GM10847 (cell line): ENCODE results near the gene C2orf66.

ENCODE experiments used
- POLR2A ChIP-seq: IDR thresholded peaks from 2 replicates; pipeline ENCODE4 v1.6.1; 2011; ENCODE audit not compliant: insufficient read length; ENCODE audit errors: extremely low read depth

Gene C2orf66

DNA sequence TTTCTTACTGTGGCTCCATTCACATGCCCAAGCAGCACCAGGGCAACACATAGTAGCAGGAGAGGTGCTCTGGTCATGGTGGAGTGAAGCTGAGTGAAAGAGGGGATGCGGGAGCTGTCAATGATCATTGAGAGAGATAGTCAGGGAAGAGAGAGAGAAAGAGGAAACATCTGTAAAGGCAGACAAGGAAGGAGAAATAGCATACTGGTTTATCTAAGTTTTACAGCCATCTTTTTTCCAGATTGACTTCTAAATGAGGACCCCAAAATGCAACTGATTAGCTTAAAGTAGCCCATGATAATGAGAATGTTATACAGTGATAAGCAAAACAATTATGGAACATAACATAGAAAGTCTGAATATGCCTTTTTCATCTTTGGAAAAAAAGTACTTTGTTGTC lies at the start of gene C2orf66:
TSS of gene C2orf66 (minus strand) at position 96 of the 400 bp plus-strand sequence. CDS start at position 77, 19 bp downstream.
- TF ChIP-seq POLR2A = no peak

DNA sequence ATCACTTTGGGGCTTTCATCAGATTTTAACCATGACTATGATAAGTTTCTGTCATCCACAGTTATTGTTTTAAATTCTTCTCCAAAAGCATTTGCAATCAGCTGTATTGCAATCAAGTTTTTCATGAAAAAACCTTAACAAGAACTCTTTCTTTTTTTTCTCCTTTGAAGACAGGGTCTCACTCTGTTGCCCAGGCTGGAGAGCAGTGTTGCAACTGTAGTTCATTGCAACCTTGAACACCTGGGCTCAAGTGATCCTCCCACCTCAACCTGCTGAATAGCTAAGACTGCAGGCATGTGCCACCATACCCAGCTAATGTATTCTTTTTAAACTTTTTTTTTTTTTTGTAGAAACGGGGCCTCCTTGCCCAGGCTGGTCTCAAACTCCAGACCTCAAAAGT lies 45.5 kb upstream of the C2orf66 start:
- no peak for TF ChIP-seq POLR2A

DNA sequence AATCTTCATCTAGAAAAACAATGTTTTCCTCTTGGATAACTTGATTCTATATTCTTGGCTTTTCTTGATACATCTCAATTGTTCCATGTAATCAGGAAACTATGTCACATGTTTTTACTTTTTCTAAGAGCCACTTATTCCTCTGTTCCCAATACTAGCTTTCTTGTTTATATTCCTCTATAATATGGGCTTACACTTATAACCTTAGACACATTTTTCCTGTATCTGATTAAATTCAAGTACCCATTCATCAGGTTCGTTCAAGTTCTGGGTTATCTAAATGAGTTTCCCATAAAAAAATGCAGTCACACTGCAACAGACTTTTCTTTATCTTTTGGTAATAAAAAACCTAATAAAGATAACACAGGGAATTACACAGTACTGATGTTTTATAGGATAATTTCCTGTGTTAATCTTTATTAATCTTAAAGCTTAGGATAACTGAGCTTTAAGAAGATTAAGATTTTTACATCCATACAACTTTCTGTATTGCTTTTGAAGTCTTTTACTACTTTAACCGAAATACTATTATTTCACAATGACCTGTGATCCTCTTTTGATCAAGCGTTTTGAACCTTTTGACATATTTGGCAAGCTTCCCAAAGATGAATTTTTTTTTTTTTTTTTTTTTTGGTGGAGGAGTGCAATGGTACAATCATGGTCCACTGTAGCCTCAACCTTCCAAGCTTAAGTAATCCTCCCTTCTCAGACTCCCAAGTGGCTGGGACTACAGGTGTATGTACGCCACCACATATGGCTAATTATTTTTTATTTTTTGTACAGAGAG lies 44.3 kb upstream of the C2orf66 start:
- no peak for TF ChIP-seq POLR2A

DNA sequence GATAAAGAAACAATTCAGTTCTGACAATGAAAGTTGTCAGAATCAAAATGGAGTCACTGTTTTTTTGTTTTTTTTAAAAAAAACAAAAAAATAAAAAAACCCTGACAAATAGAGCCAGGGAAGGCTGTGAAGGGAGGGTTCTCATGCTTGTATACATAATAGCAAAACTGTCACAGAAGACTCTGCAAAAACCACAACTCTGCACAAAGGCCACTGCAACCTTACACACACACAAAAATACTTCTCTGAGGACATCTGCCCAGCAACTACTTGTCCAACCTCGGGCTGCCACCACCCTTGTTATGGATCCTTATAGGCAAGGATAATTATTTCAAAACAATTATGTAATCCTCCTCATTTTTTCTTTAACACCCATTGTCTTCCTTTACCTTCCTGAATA lies 41.9 kb upstream of the C2orf66 start:
- TF ChIP-seq POLR2A = no peak

DNA sequence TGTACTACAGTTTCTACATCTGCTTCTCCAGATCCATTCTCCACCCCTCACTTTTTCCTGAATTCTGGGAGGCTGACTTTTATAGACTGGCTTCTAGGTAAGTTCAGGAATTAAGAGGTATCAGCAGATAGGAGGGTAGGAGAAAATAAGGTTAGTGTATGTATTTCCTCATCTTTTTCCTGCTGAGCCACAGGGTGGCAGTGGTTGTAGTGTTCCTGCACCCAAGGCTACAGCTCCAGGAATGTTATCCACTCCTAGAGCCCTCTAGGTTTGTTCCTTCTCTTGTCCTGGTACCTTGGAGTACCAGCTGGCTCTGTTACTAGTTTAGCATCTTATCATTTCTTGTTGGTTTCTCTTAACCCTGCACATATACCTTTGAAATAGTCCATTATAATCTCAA lies 40.7 kb upstream of the C2orf66 start:
- no peak for TF ChIP-seq POLR2A

GRCh38 chr2:196846295-196846694 lies 37.1 kb upstream of the C2orf66 start:
- no peak for TF ChIP-seq POLR2A

DNA sequence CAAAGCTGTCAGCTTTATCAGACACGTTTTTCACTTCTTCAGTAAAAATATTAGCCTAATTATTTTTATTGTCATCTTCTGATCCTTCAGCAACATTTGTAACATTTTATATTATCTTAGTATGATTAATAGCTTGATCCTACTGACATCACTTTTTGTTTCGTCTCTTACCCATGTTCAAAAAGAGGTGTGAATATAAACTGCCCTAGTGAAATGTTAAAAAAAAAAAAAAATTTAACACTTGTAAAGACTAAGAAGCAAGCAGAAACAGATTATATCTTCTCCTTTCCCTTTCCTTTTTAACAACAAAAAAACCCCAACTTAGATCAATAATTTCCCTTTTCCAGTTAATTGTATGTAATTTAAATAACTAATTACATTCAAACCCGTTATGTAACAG lies 36.2 kb upstream of the C2orf66 start:
- no peak for TF ChIP-seq POLR2A

DNA sequence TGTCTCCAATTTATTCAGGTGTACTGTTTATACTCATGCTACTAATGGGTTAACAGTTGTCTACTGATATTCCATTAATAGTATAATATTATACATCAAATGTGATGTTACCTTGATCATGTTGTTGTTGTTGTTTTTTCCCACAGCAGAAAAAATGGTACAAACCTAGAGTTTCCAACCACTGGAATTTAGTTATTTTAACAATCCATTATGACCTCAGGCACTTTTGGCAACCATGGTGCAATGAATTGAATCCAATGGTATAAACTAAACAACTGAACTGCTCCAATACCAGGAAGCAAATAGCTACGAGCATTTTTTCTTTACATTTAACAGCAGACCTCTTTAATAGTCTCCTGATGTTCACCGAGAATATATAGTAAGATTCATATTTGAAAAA lies 31.0 kb upstream of the C2orf66 start:
- no peak for TF ChIP-seq POLR2A

DNA sequence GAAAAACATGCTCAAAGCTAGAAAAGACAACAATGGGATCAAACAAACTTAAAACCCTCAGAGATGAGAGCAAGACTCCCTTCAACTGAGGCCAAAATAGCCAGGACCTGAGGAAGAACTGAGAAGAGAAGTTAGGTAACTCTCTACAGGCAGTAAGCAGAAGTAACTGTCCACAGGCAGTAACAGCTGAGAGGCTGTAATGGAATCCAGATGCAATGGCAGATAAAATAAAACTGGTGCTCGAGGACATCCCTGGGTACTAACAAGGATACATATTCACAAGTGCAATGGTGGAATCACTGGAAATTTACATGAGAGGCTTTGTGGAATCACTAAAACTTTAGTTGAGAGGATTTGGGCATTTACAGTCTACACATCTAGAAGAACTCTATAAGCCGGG lies 30.4 kb upstream of the C2orf66 start:
- TF ChIP-seq POLR2A = no peak

DNA sequence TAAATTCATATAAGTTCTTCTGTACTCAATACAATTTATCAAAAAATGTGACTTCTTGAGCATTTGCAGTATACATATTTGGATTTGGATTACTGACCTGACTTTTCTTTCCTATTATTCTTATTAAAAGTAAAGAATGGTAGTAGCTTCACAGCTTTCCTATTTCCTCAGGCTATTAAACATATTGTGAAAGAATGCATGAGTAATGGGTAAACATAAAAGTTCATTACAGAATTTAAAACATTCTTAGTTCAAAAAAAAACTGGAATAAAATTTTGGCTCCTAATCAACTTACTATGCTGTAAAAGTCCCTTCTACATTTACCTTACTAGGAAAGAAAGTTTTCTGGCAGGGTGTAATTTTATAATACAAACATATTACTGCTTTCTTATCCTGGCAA lies 27.3 kb upstream of the C2orf66 start:
- no peak for TF ChIP-seq POLR2A

- no peak for TF ChIP-seq POLR2A
Measured at GRCh38 chr2:196830701-196831100, 21.5 kb upstream of the C2orf66 start.

GRCh38 chr2:196827356-196827755 lies 18.2 kb upstream of the C2orf66 start:
- no peak for TF ChIP-seq POLR2A

DNA sequence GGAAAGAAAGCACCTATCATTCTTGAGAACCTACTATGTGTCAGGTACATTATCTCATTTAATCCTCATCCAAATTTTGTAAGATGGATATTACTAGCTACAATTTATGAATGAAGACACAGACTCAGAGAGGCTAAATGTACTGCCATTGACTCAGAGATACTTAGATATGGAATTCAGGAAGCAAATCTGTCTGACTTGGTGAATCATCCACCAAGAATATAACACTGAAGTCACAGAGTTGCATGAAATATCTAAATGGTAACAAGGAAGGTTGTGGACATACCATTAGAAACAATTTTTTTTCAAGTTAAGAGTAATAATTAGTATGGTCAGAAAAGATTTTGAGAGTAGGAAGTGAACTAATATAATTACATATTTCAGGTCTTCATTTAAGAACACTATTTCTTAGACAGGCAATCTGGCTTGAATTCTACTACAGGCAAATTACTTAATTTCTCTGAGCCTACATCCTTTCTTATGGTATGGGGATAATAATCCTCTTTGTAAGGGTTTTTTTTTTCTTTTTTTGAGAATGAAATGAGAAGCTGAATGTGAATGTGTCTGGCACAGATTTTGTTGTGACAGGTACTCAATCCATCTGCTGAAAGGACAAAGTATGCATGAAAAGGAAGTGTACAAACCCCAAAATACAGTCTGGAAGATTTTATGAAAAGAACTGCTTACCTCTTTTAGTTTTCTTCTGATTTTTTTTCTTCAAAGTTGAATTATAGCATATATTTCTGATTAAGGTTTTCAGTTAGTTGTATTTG lies 14.8 kb upstream of the C2orf66 start:
- no peak for TF ChIP-seq POLR2A

DNA sequence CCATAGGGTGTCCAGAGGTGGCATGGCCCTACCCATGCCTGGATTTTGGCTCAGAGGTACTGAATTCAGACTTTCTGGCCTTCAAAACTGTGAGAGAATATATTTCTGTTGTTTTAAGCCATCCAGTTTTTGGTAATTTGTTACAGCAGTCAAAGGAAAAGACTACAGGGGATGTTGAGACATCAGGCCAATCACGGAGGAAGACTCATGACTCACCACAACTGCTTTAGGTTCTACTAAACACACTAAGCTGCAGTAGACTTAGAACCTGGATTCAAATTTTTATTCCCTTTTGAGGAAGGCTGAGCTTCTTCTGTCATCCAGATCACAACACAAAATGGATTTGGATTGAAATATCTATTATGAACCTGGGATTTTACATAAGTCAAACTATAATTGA lies 12.0 kb upstream of the C2orf66 start:
- TF ChIP-seq POLR2A = no peak

- no peak for TF ChIP-seq POLR2A
Measured at GRCh38 chr2:196808083-196808665, 981 bp downstream of the C2orf66 start.

- TF ChIP-seq POLR2A = no peak
Measured at GRCh38 chr2:196804381-196804780, 4.8 kb downstream of the C2orf66 start.
